CD4-positive, alpha-beta memory T cell (primary cell): ENCODE results near the gene TSKS. TPM values are rescaled to one million over a fixed set of nuclear protein-coding genes. Genes with fewer than 3 reads are reported as not detected.
A peak's percentile ranks its signal among the peaks of the same experiment; 100 is the strongest.

Source experiments
- CTCF ChIA-PET: fragments of 350-600 bp; sonication (Branson Sonifier 250); formaldehyde crosslinking; loops from one replicate; lab custom pipeline; 2021; ENCODE audit warnings: inconsistent platforms; ENCODE audit not compliant: partially characterized antibody; lab: Charles Lee
- POLR2A ChIA-PET: fragments of 350-600 bp; sonication (Branson Sonifier 250); formaldehyde crosslinking; loops from one replicate; lab custom pipeline; 2021; ENCODE audit not compliant: partially characterized antibody; lab: Charles Lee
- DNase-seq, 5 donors: peaks; one replicate each; pipeline versions ENCODE4 v3.0.0 to v3.0.0-alpha.2; 2020 to 2022; ENCODE audit warnings: mixed read lengths in 1 of 5
- H3K27ac ChIP-seq: one replicate; pipeline ENCODE4 v1.7.0; 2013; ENCODE audit warnings: low read depth, low read length
- H3K27me3 ChIP-seq: 2 replicates; pipeline ENCODE4 v1.7.0; 2013; ENCODE audit warnings: mild to moderate bottlenecking, low read length, moderate library complexity; ENCODE audit not compliant: insufficient read depth
- H3K36me3 ChIP-seq: 2 replicates; pipeline ENCODE4 v1.7.0; 2013; ENCODE audit warnings: mild to moderate bottlenecking, low read length, moderate library complexity; ENCODE audit not compliant: insufficient read depth
- H3K4me1 ChIP-seq: 2 replicates; pipeline ENCODE4 v1.7.0; 2013; ENCODE audit warnings: mild to moderate bottlenecking, low read length, moderate library complexity; ENCODE audit not compliant: insufficient read depth
- H3K4me3 ChIP-seq, 2 donors: one replicate each; pipeline ENCODE4 v1.7.0; 2013; ENCODE audit warnings: low read length in 2 of 2, mild to moderate bottlenecking in 1 of 2
- H3K9me3 ChIP-seq, 2 donors: one replicate each; pipeline ENCODE4 v1.7.0; 2013; ENCODE audit warnings: low read length in 2 of 2, control low read depth in 1 of 2; ENCODE audit not compliant: control insufficient read depth in 1 of 2
- H3K27ac Mint-ChIP-seq, 7 donors: one replicate each; pipeline ENCODE4 v1.8.0; 2020 to 2021; ENCODE audit warnings: mixed read lengths in 7 of 7, mild to moderate bottlenecking in 6 of 7, inconsistent platforms in 3 of 7, moderate library complexity in 3 of 7
- H3K27me3 Mint-ChIP-seq, 2 donors: one replicate each; pipeline ENCODE4 v1.8.0; 2020 to 2021; ENCODE audit warnings: mixed read lengths in 2 of 2
- H3K36me3 Mint-ChIP-seq, 2 donors: one replicate each; pipeline ENCODE4 v1.8.0; 2020 to 2021; ENCODE audit warnings: mixed read lengths in 2 of 2, inconsistent platforms in 1 of 2, mild to moderate bottlenecking in 1 of 2
- H3K4me1 Mint-ChIP-seq, 4 donors: one replicate each; pipeline ENCODE4 v1.8.0; 2020 to 2021; ENCODE audit warnings: mixed read lengths in 4 of 4, mild to moderate bottlenecking in 1 of 4
- H3K4me3 Mint-ChIP-seq, 8 donors: one replicate each; pipeline ENCODE4 v1.8.0; 2020 to 2021; ENCODE audit warnings: mixed read lengths in 8 of 8, mild to moderate bottlenecking in 7 of 8, moderate library complexity in 6 of 8, inconsistent platforms in 3 of 8
- H3K9me3 Mint-ChIP-seq, 8 donors: one replicate each; pipeline ENCODE4 v1.8.0; 2020 to 2021; ENCODE audit warnings: mixed read lengths in 8 of 8, mild to moderate bottlenecking in 5 of 8, inconsistent platforms in 3 of 8, moderate library complexity in 1 of 8
- intact Hi-C: fragments of 100-400 bp; cut with micrococcal nuclease; formaldehyde crosslinking; loops from one replicate; pipeline ENCODE4 v1.15.1; 2023
- polyA plus RNA-seq, 2 donors: library from polyadenylated mRNA; unstranded; fragments of 300-500 nt; fragmentation: Illumina TruSeq; gene quantifications; one replicate each; pipeline ENCODE4 v1.2.3, GENCODE V29; 2021
- total RNA-seq, 2 experiments: library from RNA; stranded (reverse); gene quantifications; one replicate each; pipeline ENCODE4 v1.2.3, GENCODE V29; 2021

TSKS gene
- total and polyA plus RNA-seq, 4 experiments from 2014 or later: 0.16 to 1.1 (median 0.73) TPM

GRCh38 chr19:49801966-49802661 lies 39.0 kb upstream of the TSKS start:
- DNase-seq: no peak
- no peaks in the 10 kb centered on the region for H3K27me3 Mint-ChIP-seq
- ChIA-PET CTCF (no interaction called here), POLR2A (interaction anchor here (1.3 kb wide), 1 partner anchor 11 kb away, joined by 4 read pairs; the partner anchor contains the start of gene FUZ)
- intact Hi-C loops: no loop called here
- Histone ChIP-seq H3K36me3 (peaks cover 35% of the 10 kb centered on the region), H3K9me3 (no peaks in the 10 kb centered on the region), H3K27me3 (no peaks in the 10 kb centered on the region), H3K4me3 (no peak overlapping the region), H3K27ac (no peak overlapping the region), H3K4me1 (no peaks in the 10 kb centered on the region)
- H3K27ac Mint-ChIP-seq: peak overlapping the region in 1 of 7 donors; percentile 57
- H3K36me3 Mint-ChIP-seq: peaks cover 12 to 42% of the 10 kb centered on the region in 2 donors
- no peaks in the 10 kb centered on the region for H3K4me1 Mint-ChIP-seq
- peaks cover 0 to 1% (median 0%) of the 10 kb centered on the region in 8 donors for H3K9me3 Mint-ChIP-seq
- H3K4me3 Mint-ChIP-seq: no peak overlapping the region

- Mint-ChIP-seq H3K36me3 (peaks cover 15 to 49% of the 10 kb centered on the region in 2 donors), H3K4me1 (peaks cover 0 to 3% (median 0%) of the 10 kb centered on the region in 4 donors), H3K9me3 (peaks cover 0 to 1% (median 0%) of the 10 kb centered on the region in 8 donors), H3K27me3 (no peaks in the 10 kb centered on the region), H3K4me3 (no peak overlapping the region), H3K27ac (peak overlapping the region in 1 of 7 donors; percentile 77)
- Histone ChIP-seq H3K27me3 (no peaks in the 10 kb centered on the region), H3K4me1 (no peaks in the 10 kb centered on the region), H3K27ac (no peak overlapping the region), H3K9me3 (no peaks in the 10 kb centered on the region), H3K4me3 (no peak overlapping the region), H3K36me3 (peaks cover 42% of the 10 kb centered on the region)
- intact Hi-C loops: no loop called here
- no peak for DNase-seq
- ChIA-PET POLR2A (interaction anchor here (1.3 kb wide), 1 partner anchor 12 kb away, joined by 4 read pairs; the partner anchor contains the start of gene FUZ), CTCF (interaction anchor here (1.0 kb wide), 1 partner anchor 12 kb away, joined by 3 read pairs; no protein-coding TSS in a partner anchor)
These were observed 38.3 kb upstream of the TSKS start for GRCh38 chr19:49801401-49801888.

GRCh38 chr19:49800771-49801170 lies 37.7 kb upstream of the TSKS start:
- Mint-ChIP-seq H3K9me3 (peaks cover 0 to 1% (median 0%) of the 10 kb centered on the region in 8 donors), H3K27me3 (no peaks in the 10 kb centered on the region), H3K4me3 (no peak overlapping the region), H3K36me3 (peaks cover 12 to 51% of the 10 kb centered on the region in 2 donors), H3K27ac (peak overlapping the region in 1 of 7 donors; percentile 71), H3K4me1 (peaks cover 0 to 3% (median 0%) of the 10 kb centered on the region in 4 donors)
- intact Hi-C loops: no loop called here
- Histone ChIP-seq H3K27me3 (no peaks in the 10 kb centered on the region), H3K36me3 (peaks cover 49% of the 10 kb centered on the region), H3K27ac (no peak overlapping the region), H3K4me3 (no peak overlapping the region), H3K4me1 (no peaks in the 10 kb centered on the region), H3K9me3 (no peaks in the 10 kb centered on the region)
- no peak for DNase-seq
- CTCF ChIA-PET: interaction anchor here (1.0 kb wide), 1 partner anchor 11 kb away, joined by 3 read pairs; no protein-coding TSS in a partner anchor
- POLR2A ChIA-PET: interaction anchor here (1.3 kb wide), 1 partner anchor 13 kb away, joined by 4 read pairs; the partner anchor contains the start of gene FUZ

- Mint-ChIP-seq H3K4me3 (no peak overlapping the region), H3K36me3 (peaks cover 14 to 60% of the 10 kb centered on the region in 2 donors), H3K9me3 (peaks cover 0 to 1% (median 0%) of the 10 kb centered on the region in 8 donors), H3K27ac (no peak overlapping the region), H3K4me1 (peaks cover 0 to 3% (median 0%) of the 10 kb centered on the region in 4 donors), H3K27me3 (no peaks in the 10 kb centered on the region)
- Histone ChIP-seq H3K9me3 (no peaks in the 10 kb centered on the region), H3K27me3 (no peaks in the 10 kb centered on the region), H3K4me1 (no peaks in the 10 kb centered on the region), H3K27ac (no peak overlapping the region), H3K36me3 (peaks cover 53% of the 10 kb centered on the region), H3K4me3 (no peak overlapping the region)
- POLR2A ChIA-PET: no interaction called here
- intact Hi-C loops: no loop called here
- CTCF ChIA-PET: no interaction called here
- no peak for DNase-seq
These were observed 36.8 kb upstream of the TSKS start for GRCh38 chr19:49799798-49800376.

- Histone ChIP-seq H3K9me3 (no peaks in the 10 kb centered on the region), H3K27me3 (no peaks in the 10 kb centered on the region), H3K4me3 (no peak overlapping the region), H3K4me1 (no peaks in the 10 kb centered on the region), H3K27ac (no peak overlapping the region), H3K36me3 (peaks cover 55% of the 10 kb centered on the region)
- no peak overlapping the region for H3K27ac Mint-ChIP-seq
- no peaks in the 10 kb centered on the region for H3K27me3 Mint-ChIP-seq
- H3K9me3 Mint-ChIP-seq: peaks cover 0 to 1% (median 0%) of the 10 kb centered on the region in 8 donors
- no peak for DNase-seq
- intact Hi-C loops: no loop called here
- ChIA-PET POLR2A (no interaction called here), CTCF (no interaction called here)
- peaks cover 16 to 62% of the 10 kb centered on the region in 2 donors for H3K36me3 Mint-ChIP-seq
- no peak overlapping the region for H3K4me3 Mint-ChIP-seq
- peaks cover 0 to 3% (median 0%) of the 10 kb centered on the region in 4 donors for H3K4me1 Mint-ChIP-seq
These were observed 36.2 kb upstream of the TSKS start for GRCh38 chr19:49799271-49799797.

- H3K9me3 ChIP-seq: no peaks in the 10 kb centered on the region
- H3K36me3 ChIP-seq: peaks cover 54% of the 10 kb centered on the region
- H3K4me3 Mint-ChIP-seq: no peak overlapping the region
- H3K4me3 ChIP-seq: no peak overlapping the region
- no peaks in the 10 kb centered on the region for H3K4me1 ChIP-seq
- intact Hi-C loops: no loop called here
- no peaks in the 10 kb centered on the region for H3K27me3 Mint-ChIP-seq
- H3K27me3 ChIP-seq: no peaks in the 10 kb centered on the region
- peaks cover 14 to 63% of the 10 kb centered on the region in 2 donors for H3K36me3 Mint-ChIP-seq
- CTCF ChIA-PET: no interaction called here
- no peak overlapping the region for H3K27ac Mint-ChIP-seq
- no peak for DNase-seq
- peaks cover 0 to 1% (median 0%) of the 10 kb centered on the region in 8 donors for H3K9me3 Mint-ChIP-seq
- POLR2A ChIA-PET: no interaction called here
- H3K27ac ChIP-seq: no peak overlapping the region
- H3K4me1 Mint-ChIP-seq: peaks cover 0 to 3% (median 0%) of the 10 kb centered on the region in 4 donors
These were observed 35.5 kb upstream of the TSKS start for GRCh38 chr19:49798574-49798973.

- no peak overlapping the region for H3K4me3 Mint-ChIP-seq
- peaks cover 0 to 3% (median 0%) of the 10 kb centered on the region in 4 donors for H3K4me1 Mint-ChIP-seq
- Histone ChIP-seq H3K9me3 (no peaks in the 10 kb centered on the region), H3K4me1 (no peaks in the 10 kb centered on the region), H3K36me3 (peaks cover 56% of the 10 kb centered on the region), H3K4me3 (no peak overlapping the region), H3K27ac (no peak overlapping the region), H3K27me3 (no peaks in the 10 kb centered on the region)
- no peak for DNase-seq
- ChIA-PET CTCF (no interaction called here), POLR2A (interaction anchor here (0.9 kb wide), 1 partner anchor 17 kb away, joined by 4 read pairs; the partner anchor contains the start of gene FUZ)
- H3K9me3 Mint-ChIP-seq: no peaks in the 10 kb centered on the region
- no peak overlapping the region for H3K27ac Mint-ChIP-seq
- no peaks in the 10 kb centered on the region for H3K27me3 Mint-ChIP-seq
- intact Hi-C loops: no loop called here
- H3K36me3 Mint-ChIP-seq: peaks cover 13 to 72% of the 10 kb centered on the region in 2 donors
These were observed 32.5 kb upstream of the TSKS start for GRCh38 chr19:49795615-49796014.
